NT2/D1 (cell line): ENCODE results near the gene CDC26.

Experiments used
- SUZ12 ChIP-seq: IDR thresholded peaks from 2 replicates; pipeline ENCODE4 v1.6.1; 2011; ENCODE audit not compliant: insufficient read length, insufficient read depth; ENCODE audit errors: extremely low read depth
- YY1 ChIP-seq: IDR thresholded peaks from 2 replicates; pipeline ENCODE4 v1.6.1; 2011; ENCODE audit not compliant: insufficient read length, insufficient read depth
- ZNF274 ChIP-seq: IDR thresholded peaks from 2 replicates; pipeline ENCODE4 v1.6.1; 2011; ENCODE audit warnings: mild to moderate bottlenecking, low read depth, low read length

DNA sequence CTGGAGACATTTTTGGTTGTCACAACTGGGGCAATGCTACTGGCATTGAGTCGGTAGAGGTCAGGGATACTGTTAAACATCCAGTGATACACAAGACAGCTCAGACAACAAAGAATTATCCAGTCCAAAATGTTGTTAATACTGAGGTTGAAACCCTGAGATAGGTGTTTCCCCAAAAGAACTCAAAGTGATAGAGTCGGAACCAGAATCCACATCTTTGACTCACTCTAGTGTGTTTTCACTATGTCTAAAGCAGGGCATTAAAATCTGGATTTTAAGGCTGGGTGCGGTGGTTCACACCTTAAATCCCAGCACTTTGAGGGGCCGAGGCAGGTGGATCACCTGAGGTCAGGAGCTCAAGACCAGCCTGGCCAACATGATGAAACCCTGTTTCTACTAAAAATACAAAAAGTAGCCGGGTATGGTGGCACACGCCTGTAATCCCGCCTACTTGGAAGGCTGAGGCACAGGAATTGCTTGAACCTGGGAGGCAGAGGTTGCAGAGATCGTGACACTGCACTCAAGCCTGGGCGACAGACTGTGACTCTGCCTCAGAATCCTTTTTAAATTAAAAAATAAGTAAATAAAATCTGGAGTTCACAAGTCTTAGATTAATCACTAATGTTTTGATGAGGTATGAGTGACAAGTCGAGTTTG is 37.0 kb downstream of the CDC26 start:
- TF ChIP-seq ZNF274 = no peak
- TF ChIP-seq YY1 = no peak
- TF ChIP-seq SUZ12 = no peak
